ENCODE results near the gene ANKRD18A. TPM values are rescaled to one million over a fixed set of nuclear protein-coding genes. Genes with fewer than 3 reads are reported as not detected.

Gene ANKRD18A
- 0.27 and 0.70 TPM in 2 replicates for total RNA-seq

DNA sequence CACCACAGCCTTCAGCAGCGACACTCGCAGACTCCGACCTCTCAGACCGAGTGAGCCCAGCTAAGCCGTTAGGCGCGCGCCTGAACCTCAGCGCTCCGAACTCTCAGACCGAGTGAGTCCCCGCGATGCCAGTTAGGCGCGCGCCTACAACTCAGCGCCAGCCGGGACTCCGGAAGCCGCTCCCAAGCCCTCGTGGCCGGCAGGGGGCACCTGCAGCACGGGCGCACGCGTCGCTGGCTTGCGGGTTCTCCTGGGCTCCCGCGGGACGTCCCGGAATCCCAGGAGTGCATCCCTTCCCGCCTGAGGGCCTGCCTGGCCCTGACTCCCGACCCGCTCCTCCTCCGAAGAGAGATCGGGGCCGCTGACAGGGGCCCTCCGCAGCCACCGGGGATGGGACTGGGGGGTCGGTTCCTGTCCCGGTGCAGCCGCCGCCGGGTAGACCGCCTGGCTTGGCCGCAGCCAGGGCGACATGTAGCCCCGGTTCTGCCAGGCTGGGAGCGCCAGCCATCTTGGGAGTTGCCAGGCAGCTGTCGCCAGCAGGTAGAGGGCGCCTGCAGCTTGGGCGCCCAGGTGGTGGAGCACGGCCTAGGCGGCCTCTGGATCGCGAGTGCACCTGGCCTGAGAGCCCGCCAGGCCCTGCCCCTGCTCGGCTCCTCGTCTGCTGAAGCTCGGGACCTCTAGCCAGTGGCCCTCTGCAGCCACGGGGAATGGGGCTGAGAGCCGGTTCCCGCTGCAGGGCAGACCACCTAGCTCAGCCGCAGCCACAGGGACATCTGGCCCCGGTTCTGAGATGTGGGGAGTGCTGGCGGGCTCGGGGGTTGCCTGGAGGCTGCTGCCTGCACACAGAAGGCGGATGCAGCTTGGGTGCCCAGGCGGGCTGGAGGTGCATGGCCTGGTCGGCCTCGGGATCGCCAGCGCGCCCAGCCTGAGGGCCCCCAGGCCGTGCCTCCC is at the start of gene ANKRD18A:
Gene ANKRD18A (minus strand): TSS at position 114 of the 951 bp plus-strand sequence. CDS start 311 bp downstream, outside the sequence.

Other genes starting within 250 kb of the ANKRD18A start
- 21.1 and 33.5 TPM in 2 replicates for gene ALDH1B1, start 227.9 kb downstream of the ANKRD18A start, total RNA-seq
- gene IGFBPL1, start 196.1 kb downstream of the ANKRD18A start, total RNA-seq = not detected in 2 replicates
- gene FAM240B, start 99.5 kb upstream of the ANKRD18A start, total RNA-seq = not detected in 2 replicates